NCI-H2029 treated with DMSO at 0.1 percent for 48 hours (cell line): ENCODE data around the gene PRCP.

Source experiments
- DNase-seq: peaks from one replicate; lab custom pipeline; 2025; lab: John Stamatoyannopoulos, UW

The PRCP gene

DNA sequence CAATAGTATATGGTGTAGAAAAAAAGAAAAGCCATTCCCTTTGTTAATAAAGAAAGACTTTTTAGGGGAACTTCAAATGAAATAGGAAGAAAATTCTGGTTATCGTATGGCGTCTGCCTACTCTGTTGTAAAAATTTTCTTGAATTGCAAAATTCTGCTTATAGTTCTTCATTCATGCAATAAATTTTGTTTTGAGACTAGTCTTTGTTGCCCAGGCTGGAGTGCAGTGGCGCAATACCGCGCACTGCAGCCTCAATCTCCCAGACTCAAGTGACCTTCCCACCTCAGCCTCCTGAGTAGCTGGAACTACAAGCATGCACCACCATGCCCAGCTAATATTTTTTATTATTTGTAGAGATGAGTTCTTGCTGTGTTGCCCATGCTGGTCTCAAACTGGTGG lies 7.1 kb upstream of the PRCP start:
- no peak for DNase-seq

DNA sequence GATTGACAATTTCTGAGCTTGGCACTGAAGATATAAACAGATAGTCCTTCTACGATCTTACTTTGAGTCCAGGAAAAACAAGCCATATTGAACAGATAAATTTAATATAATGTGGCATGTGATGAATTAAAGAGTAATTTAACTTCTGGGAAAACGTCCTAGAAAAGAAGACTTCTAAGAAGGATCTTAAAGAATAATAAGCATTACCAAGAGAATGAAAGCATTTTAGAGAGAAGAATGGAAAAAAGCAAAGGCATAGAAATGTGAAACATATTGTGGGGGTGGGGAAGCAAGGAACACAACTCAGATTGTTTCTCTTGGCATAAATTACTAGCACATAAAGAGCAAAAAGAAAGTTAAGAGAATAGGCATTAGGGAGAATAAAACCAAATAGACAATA lies 6.7 kb upstream of the PRCP start:
- DNase-seq = no peak

DNA sequence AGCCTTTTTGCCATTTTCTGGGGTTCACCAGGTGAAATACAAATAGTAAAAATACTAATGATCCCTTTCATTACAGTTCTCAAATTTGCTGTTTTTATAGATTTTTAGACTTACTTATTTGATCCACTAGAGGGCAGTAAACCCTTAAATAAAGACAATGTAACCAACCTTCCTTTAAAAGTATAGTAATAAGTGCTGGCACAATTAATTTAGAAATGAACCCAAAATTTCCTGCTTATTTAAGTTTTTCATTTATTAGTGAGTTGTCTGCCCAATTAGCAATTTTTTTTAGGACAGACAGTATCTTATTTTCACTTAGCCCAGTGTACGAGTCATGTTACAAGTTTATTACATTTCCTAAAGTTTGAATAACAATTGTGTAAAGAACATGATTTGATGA lies 6.0 kb upstream of the PRCP start:
- DNase-seq = peak; percentile 52

DNA sequence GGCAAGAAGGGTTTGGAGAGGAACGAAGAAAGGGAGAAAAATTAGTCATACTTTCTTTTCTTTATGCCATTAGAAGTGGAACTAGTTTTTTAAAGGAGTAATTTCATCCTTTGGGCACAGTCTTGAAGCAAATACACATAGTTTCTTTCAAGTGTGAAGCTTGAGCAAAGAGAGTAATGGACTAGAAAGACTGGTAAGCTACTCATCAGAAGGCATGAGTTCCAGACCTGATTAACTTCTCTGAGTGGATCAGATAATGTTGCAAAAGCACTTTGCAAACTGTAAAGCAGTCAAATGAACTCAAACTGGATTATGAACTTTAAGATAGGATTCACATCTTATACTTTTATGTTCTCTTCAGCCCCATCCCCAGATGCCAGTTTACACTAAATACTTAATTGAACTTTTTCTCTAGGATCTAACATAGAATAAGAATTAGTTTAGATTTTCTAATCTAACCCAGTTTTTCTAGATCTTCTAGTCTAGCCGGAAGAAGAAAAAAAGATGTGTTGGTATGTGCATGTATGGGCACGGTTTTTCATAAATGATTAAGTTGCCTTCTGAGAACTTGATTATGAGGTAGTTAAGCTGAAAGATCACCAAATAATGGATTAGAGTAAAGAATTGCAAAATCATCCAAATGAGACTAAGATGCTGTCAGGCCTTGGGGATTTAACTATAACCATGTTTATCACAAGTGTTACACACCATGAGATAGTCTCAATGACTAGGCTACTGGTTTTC lies 3.8 kb upstream of the PRCP start:
- DNase-seq = no peak

DNA sequence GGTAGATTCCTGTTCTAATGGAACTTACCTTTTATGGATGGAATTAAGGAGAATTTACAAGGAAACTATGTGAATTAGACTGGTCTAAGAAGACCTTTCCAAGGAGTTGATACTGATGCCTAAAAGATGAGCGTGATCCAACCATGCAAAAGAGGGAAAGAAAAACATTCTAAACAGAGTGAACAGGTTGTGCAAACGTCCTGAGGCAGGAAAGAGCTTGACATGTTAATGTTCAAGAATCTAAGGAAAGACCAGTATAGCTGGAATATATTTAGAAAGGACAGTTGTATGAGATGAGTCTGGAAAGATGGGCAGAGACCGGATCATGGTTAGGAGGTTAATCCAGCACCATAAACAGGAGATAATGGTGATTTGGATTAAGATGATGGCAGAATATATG lies 2.6 kb upstream of the PRCP start:
- no peak for DNase-seq

DNA sequence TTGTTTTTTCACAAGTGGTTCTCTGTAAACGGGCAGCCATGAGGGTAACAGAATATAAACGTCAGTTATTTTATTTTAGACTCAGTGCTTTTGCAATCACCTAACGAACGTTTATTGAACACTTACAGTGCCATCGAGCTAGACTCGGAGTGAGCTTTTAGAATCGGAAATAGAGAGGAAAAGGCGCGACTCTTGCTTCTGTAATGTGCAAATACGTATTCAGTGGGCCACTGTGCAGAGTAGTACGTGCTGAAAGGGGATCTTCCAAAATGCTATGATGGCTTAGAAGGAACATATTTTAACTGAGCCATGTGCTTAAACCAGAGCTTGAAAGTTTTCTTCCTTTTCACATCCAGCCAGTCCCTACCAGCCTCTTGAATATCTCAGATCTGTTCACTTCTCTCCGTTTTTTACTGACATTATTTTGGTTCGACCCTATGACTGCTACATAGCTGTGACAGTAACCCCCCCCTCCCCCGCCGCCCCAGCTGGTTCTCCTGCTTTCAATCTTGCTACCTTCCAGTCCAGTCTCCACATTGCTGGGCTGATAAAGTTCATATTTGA lies 1.8 kb upstream of the PRCP start:
- no peak for DNase-seq

DNA sequence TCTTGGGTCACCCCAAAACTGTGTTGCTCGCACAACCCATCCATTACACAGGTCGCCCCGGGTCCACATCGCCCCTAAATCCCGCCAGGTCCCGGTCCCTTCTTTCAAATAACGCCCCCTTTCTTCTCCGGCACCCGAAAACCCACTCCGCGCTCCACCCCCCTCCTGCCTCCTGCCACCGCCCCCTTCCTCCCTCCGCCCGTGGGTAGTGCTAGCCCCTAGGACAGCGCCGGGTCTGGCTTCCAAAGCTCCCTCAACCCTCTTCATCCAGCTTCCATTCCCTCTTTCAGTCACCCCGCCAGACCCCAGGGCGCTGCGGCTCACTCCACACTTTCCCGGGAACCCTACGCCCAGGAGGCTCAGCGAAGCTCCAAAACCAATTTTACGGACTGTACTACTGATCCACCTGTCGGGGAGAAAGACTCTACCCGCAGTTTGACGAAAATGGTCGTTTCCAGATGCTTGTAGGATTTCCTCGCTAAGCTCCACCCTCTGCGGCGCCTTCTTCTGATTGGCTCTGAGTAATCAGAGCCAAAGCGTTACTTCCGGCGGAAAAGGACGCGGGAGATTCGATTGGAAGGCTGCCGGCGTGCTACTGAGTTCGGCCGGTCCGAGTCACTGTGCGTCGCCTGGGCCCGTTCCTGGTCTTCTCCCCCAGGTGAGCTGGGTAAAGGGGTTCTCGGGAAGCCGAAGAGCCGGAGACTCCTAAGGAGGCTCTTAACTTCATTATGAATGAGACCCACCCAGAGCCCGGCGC lies 1.1 kb upstream of the PRCP start, which contains the start of gene DDIAS:
TSS of gene DDIAS (plus strand) at position 572 of the 757 bp plus-strand sequence. CDS start 13,003 bp downstream, outside the sequence.
- peak; percentile 96 for DNase-seq

DNA sequence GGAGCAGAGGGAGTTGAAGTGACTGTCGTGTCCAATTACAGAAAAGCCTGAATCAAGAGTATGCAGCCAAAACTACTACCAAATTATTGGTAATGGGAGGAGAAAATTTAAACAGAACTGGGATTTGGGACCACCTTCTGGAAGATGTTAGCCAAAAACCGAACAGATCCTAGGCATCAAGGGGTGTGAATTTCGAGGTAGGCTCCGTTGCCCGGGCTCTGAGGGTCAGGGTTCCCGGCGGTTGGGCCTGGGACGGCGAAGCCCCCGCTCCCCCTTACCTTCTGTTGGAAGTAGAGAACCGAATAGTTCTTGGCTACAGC lies 313 bp downstream of the PRCP start:
- DNase-seq = no peak

DNA sequence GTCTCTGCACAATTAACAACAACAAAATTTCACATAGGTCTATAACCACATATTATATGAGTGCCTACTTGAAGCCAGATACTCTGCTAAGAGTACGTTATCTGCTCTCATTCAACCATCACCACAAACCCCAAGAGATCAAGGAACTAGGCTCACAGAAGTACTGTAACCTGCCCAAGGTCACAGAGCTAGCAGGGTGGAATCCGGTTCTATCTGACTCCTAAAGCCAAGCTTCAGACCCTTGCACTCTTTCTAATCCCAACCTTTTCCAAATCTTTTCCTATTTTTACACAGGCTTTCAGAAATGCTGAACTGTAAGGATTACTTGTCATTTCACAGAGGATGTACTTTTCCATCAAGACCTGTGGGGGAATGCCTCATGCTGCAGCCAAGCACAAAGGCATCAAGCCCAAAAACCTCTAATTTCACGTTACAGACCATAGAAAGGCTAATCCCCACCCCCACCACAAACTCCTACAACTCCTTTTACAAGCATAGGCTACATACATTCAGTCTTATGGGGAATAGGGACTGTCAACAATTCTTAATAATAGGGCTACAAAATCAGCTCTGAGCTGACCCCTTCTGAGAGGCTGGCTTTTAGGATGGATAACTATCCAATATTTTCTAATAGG lies 927 bp downstream of the PRCP start:
- DNase-seq = no peak

DNA sequence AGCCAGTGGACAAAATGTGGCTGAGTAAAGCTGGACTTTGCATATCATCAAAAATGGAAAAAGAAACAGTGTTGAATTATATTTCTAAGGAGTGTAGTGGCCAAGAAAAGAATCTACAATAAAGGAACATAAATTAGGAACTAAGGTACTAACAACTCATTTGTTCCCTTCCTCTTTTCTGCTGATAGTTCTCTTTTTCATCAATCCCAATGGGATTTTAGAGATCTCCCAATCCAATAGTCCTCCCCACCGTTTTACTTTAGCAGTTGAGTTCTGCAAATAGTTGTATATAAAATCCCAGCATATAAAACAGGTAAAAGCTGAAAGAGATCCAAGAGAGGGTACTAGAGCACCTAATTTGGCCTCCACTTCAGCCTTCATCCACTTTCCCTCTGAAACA lies 2.0 kb downstream of the PRCP start:
- no peak for DNase-seq

DNA sequence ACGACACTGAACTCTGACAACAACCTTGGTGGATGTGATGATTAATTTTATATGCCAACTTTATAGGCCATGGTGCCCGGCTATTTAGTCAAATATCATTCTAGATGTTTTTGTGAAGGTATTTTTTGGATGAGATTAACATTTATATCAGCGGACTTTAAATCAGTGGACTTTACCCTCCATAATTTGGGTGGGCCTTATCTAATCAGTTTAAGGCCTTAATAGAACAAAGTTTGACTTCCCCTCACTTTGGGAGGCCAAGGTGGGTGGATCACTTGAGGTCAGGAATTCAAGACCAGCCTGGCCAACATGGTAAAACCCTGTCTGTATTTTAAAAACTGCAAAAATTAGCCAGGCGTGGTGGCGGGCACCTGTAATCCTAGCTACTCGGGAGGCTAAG lies 4.0 kb downstream of the PRCP start:
- no peak for DNase-seq

DNA sequence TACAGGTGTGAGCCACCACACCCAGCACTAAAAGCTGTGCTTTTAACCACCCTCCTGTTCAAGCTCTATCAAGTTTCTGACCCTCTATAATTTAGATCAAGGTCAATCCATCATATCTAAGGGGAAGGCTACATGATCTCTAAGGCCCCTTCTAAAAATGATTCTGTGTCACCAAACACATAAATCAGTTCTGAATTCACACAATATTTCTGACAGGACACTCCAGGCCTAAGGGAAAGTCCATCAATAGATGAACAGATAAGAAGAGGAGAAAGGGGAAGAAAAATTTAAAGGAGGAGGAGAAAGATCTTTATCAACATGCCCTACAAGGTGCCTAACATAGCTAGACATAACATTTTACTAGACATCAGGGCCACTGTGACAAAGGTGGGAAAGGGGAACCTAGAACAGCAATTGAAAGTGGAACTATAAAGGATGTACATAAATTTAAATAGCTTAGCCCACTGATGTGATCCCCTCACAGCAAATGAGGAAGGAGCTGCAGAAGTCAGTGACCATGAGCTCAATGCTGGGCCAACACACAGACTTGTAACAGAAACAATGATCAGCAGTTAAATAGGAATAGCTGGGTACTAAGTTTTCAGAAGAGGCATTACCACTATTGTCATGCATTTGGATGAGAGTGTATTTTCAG lies 4.7 kb downstream of the PRCP start:
- DNase-seq = no peak

DNA sequence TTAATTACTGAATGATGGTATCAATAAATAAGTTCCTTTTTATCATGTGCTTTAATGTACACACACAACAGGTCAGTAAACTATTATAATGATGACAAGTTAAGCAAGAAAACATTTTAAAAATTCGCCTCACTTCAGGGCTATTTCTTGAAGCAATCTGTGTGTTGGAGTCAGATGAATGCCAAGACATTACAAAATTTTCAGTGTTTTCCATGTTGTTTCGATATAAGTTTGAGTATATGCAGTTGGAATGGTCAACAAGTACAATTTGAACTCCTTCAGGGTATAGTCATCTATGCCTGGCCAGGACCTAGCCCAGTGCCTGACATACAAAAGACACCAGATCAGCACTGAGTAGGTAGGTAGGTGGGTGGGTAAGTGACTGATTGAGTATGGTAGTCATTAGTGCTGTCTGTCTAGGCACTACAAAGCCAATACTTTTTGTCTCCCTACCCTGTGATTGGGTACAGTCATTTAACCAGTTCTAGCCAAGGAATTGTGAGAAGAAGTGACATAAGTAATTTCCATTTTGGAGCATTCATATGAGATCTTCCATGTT lies 7.5 kb downstream of the PRCP start:
- DNase-seq = no peak

DNA sequence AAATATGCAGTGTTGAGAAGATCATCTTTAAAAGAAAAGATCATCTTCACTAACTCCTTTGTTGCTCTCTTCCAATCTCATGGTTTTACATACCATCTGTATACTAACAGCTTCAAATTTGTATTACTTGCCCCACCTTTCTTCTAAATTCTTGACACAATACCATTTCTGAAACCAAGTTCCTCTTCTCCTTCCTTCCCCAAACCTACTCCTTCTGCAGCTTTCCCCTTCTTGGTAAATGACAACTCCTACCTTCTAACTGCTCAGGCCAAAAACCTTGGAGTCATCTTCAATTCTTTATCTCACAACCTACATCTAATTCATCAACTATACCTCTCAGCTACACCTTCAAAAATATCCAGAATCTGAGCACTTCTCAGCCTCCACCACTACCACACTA lies 9.3 kb downstream of the PRCP start:
- no peak for DNase-seq

DNA sequence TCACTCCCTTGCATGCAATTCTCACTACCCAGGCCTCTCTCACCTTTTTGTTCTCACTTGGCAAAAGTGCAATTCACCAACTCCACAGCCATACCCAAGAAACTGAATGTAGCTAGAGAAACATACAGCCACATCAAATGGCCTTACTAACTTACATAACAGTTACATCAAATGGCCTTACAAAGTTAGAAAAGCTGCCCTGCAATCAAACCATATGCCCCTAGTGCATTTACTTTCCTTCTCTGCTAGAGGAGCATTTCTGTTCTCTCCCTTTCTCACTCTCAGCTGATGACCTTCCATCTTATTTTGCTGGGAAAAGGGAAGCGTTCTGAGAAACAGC lies 10.3 kb downstream of the PRCP start:
- DNase-seq = no peak

DNA sequence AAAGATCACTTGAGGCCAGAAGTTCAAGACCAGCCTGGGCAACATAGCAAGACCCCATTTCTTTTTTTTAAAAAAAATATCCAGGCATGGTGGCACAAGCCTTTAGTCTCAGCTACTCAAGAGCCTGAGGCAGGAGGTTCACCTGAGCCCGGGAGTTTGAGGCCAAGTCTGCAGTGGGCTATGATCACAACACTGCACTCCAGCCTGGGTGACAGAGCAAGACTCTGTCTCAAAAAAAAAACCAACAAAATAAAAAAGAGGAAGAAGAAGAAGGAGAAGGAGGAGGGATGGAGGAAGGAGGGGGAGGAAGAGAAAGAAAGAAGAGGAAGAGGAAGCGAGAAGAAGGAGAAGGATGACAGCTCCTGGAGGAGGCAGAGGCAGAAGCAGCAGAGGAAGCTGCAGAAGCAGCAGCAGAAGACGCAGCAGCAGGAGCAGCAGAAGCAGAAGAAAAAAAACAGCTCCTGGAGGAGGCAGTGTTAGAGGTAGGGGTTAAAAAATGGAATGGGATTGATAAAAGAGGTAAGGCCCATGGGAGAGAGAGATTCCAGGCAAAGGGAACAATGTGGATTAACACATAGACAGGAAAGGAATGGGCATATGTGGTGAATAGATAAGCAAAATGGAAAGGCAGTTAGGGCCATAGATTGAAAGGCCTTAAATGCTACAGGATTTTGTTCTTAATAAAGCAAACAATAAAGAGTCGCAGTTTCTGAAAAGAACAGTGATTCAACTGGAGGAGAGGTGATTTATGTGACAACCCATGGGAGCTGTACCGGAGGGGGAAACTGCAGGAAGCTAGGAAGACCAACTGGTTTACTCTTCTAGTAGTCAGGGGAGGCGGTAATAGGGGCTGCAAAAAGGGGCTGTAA lies 10.9 kb downstream of the PRCP start:
- DNase-seq = no peak

DNA sequence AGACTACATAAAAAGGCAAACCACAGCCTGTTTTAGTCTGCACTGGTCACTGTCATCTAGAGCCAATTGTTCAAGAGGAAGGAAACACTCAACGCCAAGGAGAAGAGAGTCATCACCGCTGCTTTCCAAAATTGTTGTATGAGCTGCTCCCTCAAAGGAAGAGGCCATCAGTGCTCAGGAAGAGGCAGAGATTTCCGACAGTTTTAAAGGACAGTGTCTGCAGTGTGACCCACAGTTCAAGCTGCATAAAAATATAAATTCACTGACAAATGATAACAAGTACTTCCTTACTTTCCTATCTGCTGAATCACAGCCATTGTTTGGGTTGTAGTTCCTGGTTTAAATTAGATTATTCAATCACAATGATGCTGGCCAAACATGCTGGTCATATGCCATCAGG lies 16.4 kb downstream of the PRCP start:
- DNase-seq = no peak

DNA sequence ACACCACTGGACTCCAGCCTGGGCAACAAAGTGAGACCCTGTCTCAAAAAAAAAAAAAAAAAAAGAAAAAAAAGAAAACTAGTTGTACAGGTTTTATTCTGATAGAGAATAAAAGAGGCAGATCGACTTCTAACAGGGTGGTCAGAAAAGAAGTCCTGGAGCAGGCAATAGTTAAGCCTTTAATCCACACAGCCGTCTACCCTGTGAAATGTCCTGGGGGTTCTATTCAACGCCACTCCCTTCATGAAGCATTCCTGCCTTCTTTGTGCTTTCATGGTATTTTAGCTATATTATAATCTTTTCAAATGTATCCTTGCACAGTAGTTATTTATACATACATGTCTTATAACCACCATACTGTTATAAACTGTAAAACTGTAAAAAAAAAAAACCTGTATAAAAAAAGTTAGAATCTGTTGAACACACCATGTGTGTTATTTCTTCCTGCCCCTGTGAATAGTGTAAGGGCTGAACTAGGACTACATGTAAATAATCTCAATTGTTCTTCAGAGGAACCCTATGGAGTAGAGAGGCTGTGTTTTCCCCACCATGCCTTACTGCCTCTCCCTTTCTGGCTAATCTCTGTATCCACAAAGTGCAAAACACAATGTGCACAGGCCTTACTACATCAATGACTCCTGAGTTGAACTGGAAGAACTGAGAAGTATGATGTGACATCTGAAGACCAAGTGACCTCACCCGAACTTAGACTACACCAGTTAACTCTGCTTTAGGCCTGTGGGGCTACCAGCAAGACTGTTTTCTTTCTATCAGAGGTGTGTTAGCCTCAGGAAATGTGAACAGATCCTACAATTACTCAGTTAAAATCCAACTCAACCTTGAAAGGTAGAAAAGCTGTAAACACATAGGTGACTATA lies 25.3 kb downstream of the PRCP start:
- DNase-seq = no peak

DNA sequence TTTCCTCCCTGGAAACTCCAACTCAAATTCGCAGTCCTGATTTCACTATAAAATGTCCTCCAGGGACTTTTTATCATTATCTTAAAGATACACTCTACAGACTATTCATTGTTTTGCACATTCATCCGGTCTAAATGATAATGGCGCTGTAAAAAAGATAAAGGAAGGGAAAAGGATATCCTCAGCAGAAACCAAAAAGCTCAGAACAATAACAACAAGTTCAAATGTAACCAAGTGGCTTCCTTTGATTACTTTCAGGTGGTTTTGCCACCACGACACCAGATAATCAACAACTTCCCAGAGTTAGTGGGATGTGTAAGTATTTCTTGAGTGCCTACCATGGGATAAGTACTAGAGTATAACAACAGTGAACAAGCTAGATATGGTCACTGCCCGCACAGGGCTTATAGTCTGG lies 26.3 kb downstream of the PRCP start:
- DNase-seq = no peak
